Astrocyte of the cerebellum (primary cell): ENCODE measurements around the gene CSPG5.

ENCODE experiments used
- DNase-seq: peaks from one replicate; pipeline ENCODE4 v3.0.0-alpha.2; 2011; ENCODE audit warnings: low read depth
- H3K4me3 ChIP-seq: 2 replicates; pipeline ENCODE4 v1.5.1; 2011; ENCODE audit warnings: mild to moderate bottlenecking, low read depth, low read length, moderate library complexity
- CTCF ChIP-seq: IDR thresholded peaks from 2 replicates; pipeline ENCODE4 v1.5.1; 2012; ENCODE audit warnings: low read length, low read depth, moderate library complexity, mild to moderate bottlenecking; ENCODE audit errors: missing control alignments
- in situ Hi-C: cut with HindIII; loops from 2 replicates; pipeline ENCODE4 v1.10.0; 2017; ENCODE audit warnings: low sequenced_read_pairs

CSPG5 gene

GRCh38 chr3:47604145-47604544 lies 25.5 kb upstream of the CSPG5 start:
- H3K4me3 ChIP-seq: no peak overlapping the region
- no peak for TF ChIP-seq CTCF
- in situ Hi-C loops: no loop called here
- no peak for DNase-seq

- no peak for DNase-seq
- H3K4me3 ChIP-seq: no peak overlapping the region
- in situ Hi-C loops: no loop called here
- no peak for TF ChIP-seq CTCF
Observed at GRCh38 chr3:47603332-47603731, 24.7 kb upstream of the CSPG5 start.

- in situ Hi-C loops: no loop called here
Observed at GRCh38 chr3:47601281-47601680, 22.6 kb upstream of the CSPG5 start.

GRCh38 chr3:47594792-47595191 lies 16.1 kb upstream of the CSPG5 start:
- TF ChIP-seq CTCF: no peak
- no peak overlapping the region for H3K4me3 ChIP-seq
- in situ Hi-C loops: loop anchor here (10.0 kb wide), 1 partner anchor 50 kb away; no protein-coding TSS in a partner anchor
- no peak for DNase-seq

More at GRCh38 chr3:47601281-47601680, 22.6 kb upstream of the CSPG5 start:
- TF ChIP-seq CTCF: no peak
- DNase-seq: no peak
- no peak overlapping the region for H3K4me3 ChIP-seq

- in situ Hi-C loops: loop anchor here (10.0 kb wide), 1 partner anchor 47 kb away; no protein-coding TSS in a partner anchor
- DNase-seq: no peak
- H3K4me3 ChIP-seq: no peak overlapping the region
- no peak for TF ChIP-seq CTCF
Observed at GRCh38 chr3:47592066-47592795, 13.6 kb upstream of the CSPG5 start.

- in situ Hi-C loops: loop anchor here (10.0 kb wide), 1 partner anchor 45 kb away; no protein-coding TSS in a partner anchor
- no peak for DNase-seq
- no peak overlapping the region for H3K4me3 ChIP-seq
- no peak for TF ChIP-seq CTCF
Observed at GRCh38 chr3:47590216-47590615, 11.6 kb upstream of the CSPG5 start.
